Ovary (tissue), 9 donors: Measurements from ENCODE around the gene EIF4E1B. TPM values are rescaled to one million over a fixed set of nuclear protein-coding genes. Genes with fewer than 3 reads are reported as not detected.

Source experiments
- DNase-seq, 5 donors: peaks; one replicate each; pipeline ENCODE4 v3.0.0-alpha.2; 2019 to 2020
- H3K27ac ChIP-seq, 2 donors: fragments of 200-600 bp; one replicate each; pipeline versions ENCODE4 v1.5.1 to v1.8.0; 2019 to 2022
- H3K27me3 ChIP-seq: fragments of 200-600 bp; one replicate; pipeline ENCODE4 v1.8.0; 2022
- H3K36me3 ChIP-seq: fragments of 200-600 bp; sonication (generic); one replicate; pipeline ENCODE4 v1.5.1; 2019
- H3K4me1 ChIP-seq: one replicate; pipeline ENCODE4 v1.8.1; 2013; ENCODE audit warnings: mild to moderate bottlenecking, moderate library complexity; ENCODE audit not compliant: insufficient read depth
- H3K4me3 ChIP-seq: fragments of 200-600 bp; sonication (generic); one replicate; pipeline ENCODE4 v1.5.1; 2017
- H3K9me3 ChIP-seq, 2 donors: fragments of 200-600 bp in 1 of 2; sonication (generic) in 1 of 2; one replicate each; pipeline versions ENCODE4 v1.5.1 to v1.8.1; 2013 to 2019; ENCODE audit warnings: mild to moderate bottlenecking in 1 of 2, moderate library complexity in 1 of 2
- CTCF ChIP-seq, 3 donors: fragments of 450-650 bp in 2 of 3; fragments of 200-600 bp in 1 of 3; IDR thresholded peaks; one replicate each; pipeline versions ENCODE4 v1.5.1 to v1.8.0; 2016 to 2022; ENCODE audit warnings: antibody characterized with exemption in 3 of 3, mild to moderate bottlenecking in 1 of 3
- EP300 ChIP-seq: sonication (generic); formaldehyde crosslinking; IDR thresholded peaks from one replicate; pipeline ENCODE4 v1.6.1; 2017; ENCODE audit warnings: antibody characterized with exemption
- POLR2A ChIP-seq: fragments of 450-650 bp; IDR thresholded peaks from one replicate; pipeline ENCODE4 v1.6.1; 2017; ENCODE audit warnings: antibody characterized with exemption, mild to moderate bottlenecking, moderate library complexity
- WGBS, 3 donors: extraction: QIAGEN DNeasy Blood & Tissue Kit in 1 of 3; methylation state at CpG; one replicate each; pipeline versions ENCODE4 v1.1.5 to v1.1.7; 2013 to 2017; 5-methylcytosine and 5-hydroxymethylcytosine counted together
- intact Hi-C, 4 donors: fragments of 100-400 bp; cut with DNase I; formaldehyde crosslinking; loops; one replicate each; pipeline versions ENCODE4 v1.11.0 to v1.15.1; 2022 to 2023
- microRNA-seq, 3 donors: library from miRNA; unstranded; fragments of <30 nt; microRNA quantifications; one replicate each; pipeline versions ENCODE4 to v1.2.0, GENCODE V29; 2019 to 2020
- polyA plus RNA-seq, 2 donors: library from polyadenylated mRNA; stranded (reverse); fragments of 200-250 nt in 1 of 2; fragments of 350-450 nt in 1 of 2; fragmentation: Illumina TruSeq in 1 of 2; extraction: RNeasy Lipid Tissue Mini Kit (QIAGEN cat#74804) in 1 of 2; gene quantifications; one replicate each; pipeline ENCODE4 v1.2.3, GENCODE V29; 2013 to 2014
- small RNA-seq: library from RNA; depleted of rRNA; stranded (forward); fragments of <200 nt; gene quantifications from one replicate; pipeline ENCODE3, GENCODE V24; 2016
- total RNA-seq, 7 donors: library from RNA; depleted of rRNA in 2 of 7; stranded (reverse); fragments of >200 nt in 2 of 7; fragmentation: NEBNext Ultra II Directional in 3 of 7; extraction: Animal tissue kit (Norgen Biotek cat#: 25700) in 3 of 7; gene quantifications; one replicate each; pipeline versions ENCODE4 v1.1.0 to v1.2.4, GENCODE V29; 2016 to 2023
- donor health status: DM: no; HTN: no; CAD: no; lungs with moderate emphysema.
- donor health status: DM: no; HTN: no; CAD: no.
- donor health status: Bipolar disorder and iron deficiency.
- donor health status: DM: yes; HTN: yes; CAD: no.
- donor health status: DM: no; HTN: no; CAD: no.
- donor health status: DM: yes; HTN: yes; CAD: no.

Gene EIF4E1B
- total and polyA plus RNA-seq, 9 donors: 0.61 TPM; not detected in 8

DNA sequence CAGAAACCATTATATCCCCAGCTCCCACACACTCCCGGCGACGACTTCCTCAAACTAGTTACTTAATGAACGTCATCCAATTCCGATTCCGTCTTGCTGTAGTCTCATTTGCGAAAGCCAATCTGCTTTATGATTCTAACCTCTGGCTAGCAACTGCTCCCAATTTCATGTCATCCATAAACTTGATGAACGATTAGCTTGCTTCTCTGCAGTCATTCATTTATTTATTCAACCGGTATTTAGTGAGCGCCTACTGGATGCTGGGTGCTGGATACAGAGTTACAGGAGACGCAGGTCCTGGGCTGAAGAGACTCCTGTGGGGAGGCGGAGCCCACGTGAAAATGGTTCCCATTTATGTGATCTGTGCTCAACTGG, 63.0 kb downstream of the EIF4E1B start:
- H3K4me1 ChIP-seq: no peaks in the 10 kb centered on the region

DNA sequence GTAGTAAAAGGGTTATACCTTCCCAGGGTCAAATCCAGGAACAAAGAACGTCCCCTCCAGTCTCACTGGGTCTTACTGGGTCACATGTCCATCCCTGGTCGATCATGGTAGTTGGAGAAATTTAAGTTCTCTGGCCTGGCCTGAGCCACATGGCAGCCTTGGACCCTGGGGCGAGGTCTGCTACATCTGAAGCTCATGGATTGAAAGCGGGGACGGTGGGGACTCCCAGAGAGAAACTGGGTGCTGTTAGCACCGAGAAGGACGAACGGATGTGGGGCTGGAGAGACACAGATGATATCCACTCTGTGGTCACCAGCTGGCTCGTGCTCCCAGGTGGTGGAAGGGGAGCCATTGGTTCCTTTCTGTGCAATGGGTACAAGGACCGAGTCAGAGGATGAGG, 63.7 kb downstream of the EIF4E1B start:
- Histone ChIP-seq H3K4me1 (no peaks in the 10 kb centered on the region), H3K27me3 (no peaks in the 10 kb centered on the region), H3K36me3 (no peaks in the 10 kb centered on the region), H3K4me3 (no peak overlapping the region), H3K9me3 (no peaks in the 10 kb centered on the region), H3K27ac (no peak overlapping the region)
- 78 to 84% (median 79%) methylated on average over 10 of the region's 10 CpGs for WGBS, 3 donors
- TF ChIP-seq EP300 (no peak), POLR2A (no peak), CTCF (IDR thresholded peaks at IDR 0.05) (no peak)
- intact Hi-C loops: no loop called here
- no peak for DNase-seq

More for the DNA sequence above, 63.0 kb downstream of the EIF4E1B start:
- no peak for DNase-seq
- 14 to 19% (median 14%) methylated on average over 13 of the region's 13 CpGs for WGBS, 3 donors
- Histone ChIP-seq H3K4me3 (no peak overlapping the region), H3K36me3 (no peaks in the 10 kb centered on the region), H3K27me3 (no peaks in the 10 kb centered on the region), H3K27ac (no peak overlapping the region), H3K9me3 (no peaks in the 10 kb centered on the region)
- TF ChIP-seq POLR2A (no peak), EP300 (no peak)
- intact Hi-C loops: no loop called here

GRCh38 chr5:176694631-176695030, 64.2 kb downstream of the EIF4E1B start:
- Histone ChIP-seq H3K4me1 (no peaks in the 10 kb centered on the region), H3K27me3 (no peaks in the 10 kb centered on the region), H3K27ac (no peak overlapping the region), H3K36me3 (no peaks in the 10 kb centered on the region), H3K4me3 (no peak overlapping the region), H3K9me3 (no peaks in the 10 kb centered on the region)
- WGBS, 3 donors: 72 to 85% (median 78%) methylated on average over 9 of the region's 9 CpGs
- no peak for TF ChIP-seq POLR2A
- no peak for TF ChIP-seq EP300
- no peak for TF ChIP-seq CTCF (IDR thresholded peaks at IDR 0.05)
- intact Hi-C loops: no loop called here
- no peak for DNase-seq

- intact Hi-C loops: no loop called here
These were observed 64.6 kb downstream of the EIF4E1B start for GRCh38 chr5:176695073-176695472.

More at GRCh38 chr5:176695073-176695472, 64.6 kb downstream of the EIF4E1B start:
- Histone ChIP-seq H3K36me3 (no peaks in the 10 kb centered on the region), H3K9me3 (no peaks in the 10 kb centered on the region), H3K4me3 (no peak overlapping the region), H3K27me3 (no peaks in the 10 kb centered on the region), H3K27ac (no peak overlapping the region), H3K4me1 (no peaks in the 10 kb centered on the region)
- no peak for DNase-seq
- no peak for TF ChIP-seq EP300
- no peak for TF ChIP-seq CTCF (IDR thresholded peaks at IDR 0.05)
- TF ChIP-seq POLR2A: no peak
- 49 to 59% (median 52%) methylated on average over 8 of the region's 8 CpGs for WGBS, 3 donors

Small RNA genes within 50 kb of the gene (microRNA-seq; reads per million reads assigned to microRNA genes)
- gene MIR4281: 0 reads per million in 3 donors

Small RNA genes within 50 kb of the gene (small RNA-seq; reads per million reads assigned to genes)
- gene MIR4281: not detected

Other genes with a start within 250 kb of the EIF4E1B start
- 10 to 100 TPM in 6 of 7 donors, 1 to 10 TPM in 1; 8.9 to 27.0 (median 17.9) TPM for gene NOP16, start 242.1 kb upstream of the EIF4E1B start, total RNA-seq
- gene NOP16, start 242.1 kb upstream of the EIF4E1B start, polyA plus RNA-seq: 10 to 100 TPM; 11.1 to 12.1 TPM
- gene HIGD2A, start 241.9 kb upstream of the EIF4E1B start, total RNA-seq: 100 to 1,000 TPM in 4 of 7 donors, 10 to 100 TPM in 3; 64.3 to 131 (median 100) TPM
- 100 to 1,000 TPM in 1 of 2 donors, 10 to 100 TPM in 1; 76.6 to 117 TPM for gene HIGD2A, start 241.9 kb upstream of the EIF4E1B start, polyA plus RNA-seq
- gene CLTB, start 214.1 kb upstream of the EIF4E1B start, total RNA-seq: 100 to 1,000 TPM in 5 of 7 donors, 10 to 100 TPM in 2; 79.7 to 138 (median 115) TPM
- 100 to 1,000 TPM in 1 of 2 donors, 10 to 100 TPM in 1; 35.9 to 104 TPM for gene CLTB, start 214.1 kb upstream of the EIF4E1B start, polyA plus RNA-seq
- 10 to 100 TPM; 17.2 to 46.7 (median 34.4) TPM for gene FAF2, start 182.3 kb upstream of the EIF4E1B start, total RNA-seq
- 10 to 100 TPM; 18.0 to 41.2 TPM for gene FAF2, start 182.3 kb upstream of the EIF4E1B start, polyA plus RNA-seq
- gene RNF44, start 93.3 kb upstream of the EIF4E1B start, total RNA-seq: 10 to 100 TPM; 16.6 to 44.7 (median 30.8) TPM
- gene RNF44, start 93.3 kb upstream of the EIF4E1B start, polyA plus RNA-seq: 10 to 100 TPM in 1 of 2 donors, 1 to 10 TPM in 1; 9.2 to 23.8 TPM
- 1 to 10 TPM in 1 of 7 donors, under 1 TPM in 1, not detected in 5; 0.20 to 2.0 TPM for gene CDHR2, start 81.3 kb upstream of the EIF4E1B start, total RNA-seq
- under 1 TPM in 1 of 2 donors, not detected in 1; 0.10 TPM for gene CDHR2, start 81.3 kb upstream of the EIF4E1B start, polyA plus RNA-seq
- under 1 TPM; 0.08 to 0.32 (median 0.20) TPM for gene GPRIN1, start 20.5 kb upstream of the EIF4E1B start, total RNA-seq
- under 1 TPM; 0.13 to 0.50 TPM for gene GPRIN1, start 20.5 kb upstream of the EIF4E1B start, polyA plus RNA-seq
- gene SNCB, start 141 bp upstream of the EIF4E1B start, total RNA-seq: not detected
- gene SNCB, start 141 bp upstream of the EIF4E1B start, polyA plus RNA-seq: under 1 TPM in 1 of 2 donors, not detected in 1; 0.13 TPM
- gene TSPAN17, start 16.8 kb downstream of the EIF4E1B start, total RNA-seq: 10 to 100 TPM in 5 of 7 donors, 1 to 10 TPM in 2; 7.5 to 19.3 (median 14.9) TPM
- 10 to 100 TPM; 14.5 to 28.5 TPM for gene TSPAN17, start 16.8 kb downstream of the EIF4E1B start, polyA plus RNA-seq
- under 1 TPM; 0.08 to 0.77 (median 0.23) TPM for gene UNC5A, start 179.9 kb downstream of the EIF4E1B start, total RNA-seq
- gene UNC5A, start 179.9 kb downstream of the EIF4E1B start, polyA plus RNA-seq: under 1 TPM in 1 of 2 donors, not detected in 1; 0.82 TPM